Skin epidermis (tissue), 12 donors: ENCODE measurements around the gene XAF1.
A peak's percentile ranks its signal among the peaks of the same experiment; 100 is the strongest.
"Not testable (repeated sequence)": the region's sequence is repeated elsewhere in the genome, so short reads cannot be mapped to it uniquely, and the experiment has no call there.

Experiments used
- H3K27ac ChIP-seq, 21 experiments: fragments of 200-600 bp; sonication (generic) in 11 of 21; one replicate each; pipeline ENCODE4 v1.5.0; 2020; ENCODE audit warnings: mild to moderate bottlenecking in 3 of 21, inconsistent platforms in 2 of 21, moderate library complexity in 2 of 21
- H3K4me3 ChIP-seq, 7 experiments: fragments of 200-600 bp; sonication (generic) in 2 of 7; one replicate each; pipeline ENCODE4 v1.5.0; 2020; ENCODE audit warnings: inconsistent platforms in 2 of 7, mild to moderate bottlenecking in 2 of 7, moderate library complexity in 1 of 7

XAF1 gene, protein sequence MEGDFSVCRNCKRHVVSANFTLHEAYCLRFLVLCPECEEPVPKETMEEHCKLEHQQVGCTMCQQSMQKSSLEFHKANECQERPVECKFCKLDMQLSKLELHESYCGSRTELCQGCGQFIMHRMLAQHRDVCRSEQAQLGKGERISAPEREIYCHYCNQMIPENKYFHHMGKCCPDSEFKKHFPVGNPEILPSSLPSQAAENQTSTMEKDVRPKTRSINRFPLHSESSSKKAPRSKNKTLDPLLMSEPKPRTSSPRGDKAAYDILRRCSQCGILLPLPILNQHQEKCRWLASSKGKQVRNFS

DNA sequence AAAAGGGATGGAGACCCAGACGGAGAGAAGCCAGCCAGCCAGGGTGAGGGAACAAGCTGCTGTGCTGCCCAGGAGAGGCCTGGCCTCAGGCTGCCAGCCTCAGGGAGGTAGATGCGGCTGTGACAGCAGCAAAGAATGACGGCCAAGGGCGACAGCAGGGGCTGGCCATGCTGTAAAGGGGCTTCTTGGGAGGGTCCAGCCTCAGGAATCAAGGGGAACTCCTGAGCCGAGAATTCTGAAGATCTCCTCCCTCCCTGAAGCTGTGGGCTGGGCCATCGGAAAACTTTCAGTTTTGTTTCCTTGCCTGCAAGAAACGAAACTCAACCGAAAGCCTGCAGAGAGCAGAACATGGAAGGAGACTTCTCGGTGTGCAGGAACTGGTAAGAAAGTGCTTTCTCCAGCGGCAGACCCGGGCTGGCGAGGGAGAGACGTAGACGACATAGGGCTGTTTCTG, at the start of gene XAF1:
XAF1 (plus strand) TSS at position 316 of the 454 bp plus-strand sequence; CDS start at position 349, 33 bp downstream.
- H3K4me3 ChIP-seq, result peak within 1 kb of the TSS; percentile 49 to 75 (median 53)
- peak within 1 kb of the TSS; percentile 16 to 99 (median 89) for H3K27ac ChIP-seq

- H3K4me3 ChIP-seq, result no peak overlapping the region
- H3K27ac ChIP-seq, result no peak overlapping the region
These were observed 49.3 kb upstream of the XAF1 start for GRCh38 chr17:6706499-6706898.

DNA sequence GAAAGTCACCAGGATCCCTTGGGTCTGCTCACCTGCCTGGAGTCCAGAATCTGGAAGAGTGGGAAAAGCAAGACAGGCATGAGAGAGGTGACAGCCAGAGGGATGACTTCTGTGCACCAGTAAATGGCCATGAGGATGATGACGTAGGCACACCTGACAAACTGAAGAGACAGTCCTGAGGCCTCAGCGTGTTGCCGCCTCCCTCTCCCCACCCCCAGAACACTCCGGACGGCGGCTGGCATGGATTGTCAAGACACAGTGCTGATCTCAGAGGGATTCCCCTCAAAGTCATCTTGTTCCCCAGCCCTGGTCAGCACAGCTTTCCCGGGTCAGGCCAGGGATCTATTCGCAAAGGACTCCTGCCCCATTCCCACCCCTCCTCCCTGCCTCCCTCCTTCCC, 48.9 kb upstream of the XAF1 start:
- H3K4me3 ChIP-seq, result no peak overlapping the region
- H3K27ac ChIP-seq, result no peak overlapping the region

- Histone ChIP-seq H3K4me3 (no peak overlapping the region), H3K27ac (no peak overlapping the region)
These were observed 47.4 kb upstream of the XAF1 start for GRCh38 chr17:6708357-6708961.

DNA sequence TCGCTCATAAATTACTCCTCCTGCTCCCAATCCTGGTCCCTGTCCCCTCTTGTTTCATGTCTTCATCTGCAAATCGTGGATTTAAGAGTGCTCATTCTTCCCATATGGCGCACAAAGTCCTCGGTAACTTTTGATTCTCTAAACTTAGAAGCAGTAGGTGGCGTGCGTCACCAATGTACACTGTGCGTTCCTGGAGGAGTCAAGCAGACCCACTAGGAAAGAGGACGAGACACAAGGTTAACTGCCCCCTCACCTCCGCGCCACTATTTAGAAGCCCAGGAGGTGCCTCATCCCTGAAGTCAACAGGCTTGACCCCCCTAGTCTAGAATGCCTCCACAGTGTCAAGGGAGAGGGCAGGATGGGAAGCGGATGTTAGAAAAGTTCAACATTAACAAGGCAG, 45.5 kb upstream of the XAF1 start:
- Histone ChIP-seq H3K27ac (no peak overlapping the region), H3K4me3 (no peak overlapping the region)

DNA sequence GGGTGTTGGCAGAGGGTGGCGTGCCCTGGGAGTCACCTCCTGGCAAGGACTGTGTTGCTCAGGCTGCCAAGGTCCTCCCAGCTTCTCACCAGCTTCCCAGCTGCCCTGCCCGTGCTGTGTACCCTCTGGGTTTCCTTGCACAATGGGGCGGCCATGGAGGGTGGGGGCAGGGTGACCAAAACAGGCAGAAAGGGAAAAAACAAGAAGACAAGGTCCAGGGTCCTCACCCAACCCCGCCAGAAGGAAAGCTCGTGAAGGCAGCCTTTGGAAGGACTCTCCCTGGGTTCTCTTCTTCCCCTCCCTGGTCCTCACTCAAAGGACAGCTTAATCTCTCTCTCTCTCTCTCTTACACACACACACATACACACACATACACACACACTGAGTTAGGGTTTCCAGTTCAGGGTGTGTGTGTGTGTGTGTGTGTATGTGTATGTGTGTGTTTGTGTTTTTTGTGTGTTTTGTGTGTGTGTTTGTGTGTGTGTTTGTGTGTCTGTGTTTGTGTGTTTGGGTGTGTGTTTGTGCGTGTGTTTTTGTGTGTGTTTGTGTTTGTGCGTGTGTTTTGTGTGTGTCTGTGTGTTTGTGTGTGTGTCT, 44.7 kb upstream of the XAF1 start:
- Histone ChIP-seq H3K4me3 (no peak overlapping the region), H3K27ac (peak overlapping the region in 1 of 21 experiments; percentile 45)

GRCh38 chr17:6711681-6712057, 44.2 kb upstream of the XAF1 start:
- H3K27ac ChIP-seq, result peak overlapping the region in 2 of 21 experiments; percentile 24 to 45
- no peak overlapping the region for H3K4me3 ChIP-seq

DNA sequence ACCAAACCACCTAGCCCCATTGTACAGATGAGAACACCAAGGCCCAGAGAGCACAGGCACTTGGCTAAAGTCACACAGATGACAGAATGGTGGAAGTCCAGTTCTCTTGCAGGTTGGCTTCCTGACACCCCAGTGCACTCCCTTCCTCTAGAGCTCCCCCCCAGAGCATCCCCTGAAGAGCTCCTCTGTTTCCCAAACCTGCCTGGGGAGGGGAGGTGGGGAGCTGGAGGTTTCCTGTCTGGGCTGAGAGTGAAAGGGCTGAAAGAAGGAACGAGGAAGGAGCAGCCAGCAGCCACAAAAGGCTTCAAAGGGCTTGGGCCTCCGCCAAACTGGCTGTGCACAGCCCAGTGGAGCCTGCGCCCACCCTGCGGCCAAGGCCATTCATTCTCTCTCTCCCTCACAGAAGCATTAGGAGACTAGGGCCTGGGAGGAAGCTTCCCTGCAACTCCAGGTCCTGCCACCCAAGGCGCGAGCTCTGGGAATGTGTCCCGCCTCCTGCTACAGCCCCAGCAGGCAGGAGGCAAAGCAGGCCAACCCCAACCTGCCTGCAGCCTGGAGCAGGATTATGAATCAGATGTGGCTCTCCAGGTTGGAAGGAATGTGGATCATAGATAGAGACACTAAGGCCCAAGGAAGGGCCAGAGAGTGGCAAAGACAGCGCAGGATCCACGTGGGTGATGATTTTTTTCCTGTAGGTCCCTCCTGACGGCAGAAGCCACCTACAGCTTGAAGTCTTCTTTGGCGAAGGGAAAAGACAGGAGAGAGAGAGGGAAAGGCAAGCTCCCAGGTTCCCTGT, 43.6 kb upstream of the XAF1 start:
- Histone ChIP-seq H3K27ac (peak overlapping the region in 2 of 21 experiments; percentile 24 to 45), H3K4me3 (no peak overlapping the region)

- H3K4me3 ChIP-seq, result peak overlapping the region in 1 of 7 experiments; percentile 7
- no peak overlapping the region for H3K27ac ChIP-seq
These were observed 43.1 kb upstream of the XAF1 start for GRCh38 chr17:6712854-6713129.

- Histone ChIP-seq H3K4me3 (peak within 1 kb of the TSS in 2 of 7 experiments; percentile 7 to 18), H3K27ac (peak within 1 kb of the TSS in 2 of 21 experiments; percentile 24 to 45)
These were observed 42.5 kb upstream of the XAF1 start, which contains the start of gene SLC13A5 for GRCh38 chr17:6713130-6713917. Gene SLC13A5 (minus strand): TSS chr17:6713369. CDS start chr17:6713333, 36 bp downstream.

DNA sequence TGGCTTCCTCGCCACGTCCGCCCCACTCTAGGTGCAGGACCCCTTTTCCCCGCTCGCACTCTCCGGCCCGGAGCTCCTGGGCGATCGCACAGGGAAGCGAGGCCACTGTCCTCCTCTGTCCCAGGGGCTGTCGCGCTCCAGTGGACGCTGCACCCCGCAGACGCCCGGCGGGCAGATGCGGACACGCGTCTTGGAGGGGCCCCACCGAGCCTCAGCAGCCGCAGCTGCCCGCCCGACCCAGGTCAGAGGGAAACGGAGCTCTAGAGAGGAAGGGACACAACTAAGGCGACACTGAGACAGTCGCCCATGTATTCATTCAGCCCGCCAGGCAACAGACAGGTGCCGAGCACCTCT, 42.0 kb upstream of the XAF1 start:
- Histone ChIP-seq H3K4me3 (peak overlapping the region in 1 of 7 experiments; percentile 18), H3K27ac (no peak overlapping the region)

DNA sequence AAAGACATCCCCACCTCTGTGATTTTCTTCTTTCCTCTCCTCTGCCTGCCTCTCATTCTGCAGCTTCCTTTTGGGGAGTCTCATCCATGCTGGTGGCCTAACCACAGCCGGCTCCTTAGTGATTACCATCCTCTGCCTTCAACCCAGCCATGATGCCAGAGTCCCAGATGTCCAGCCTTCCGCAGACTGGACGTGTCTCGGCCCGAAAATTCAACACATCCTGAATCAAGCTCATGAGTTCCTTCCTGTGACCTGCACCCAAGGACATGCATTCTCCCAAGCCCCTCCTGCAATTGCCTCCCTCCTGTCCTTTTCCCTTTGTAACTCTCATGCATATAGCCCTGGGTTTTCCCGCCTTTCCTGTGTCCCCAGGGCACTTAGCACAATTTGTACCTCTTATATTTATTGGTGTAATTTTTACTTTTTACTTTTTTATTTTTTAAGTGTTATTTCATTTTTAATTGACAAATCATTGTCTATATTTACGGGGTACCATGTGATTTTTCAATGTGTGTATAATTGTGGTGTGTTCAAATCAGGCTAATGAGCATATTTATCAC, 41.5 kb upstream of the XAF1 start:
- Histone ChIP-seq H3K4me3 (no peak overlapping the region), H3K27ac (no peak overlapping the region)

GRCh38 chr17:6716736-6717135, 39.1 kb upstream of the XAF1 start:
- Histone ChIP-seq H3K4me3 (no peak overlapping the region), H3K27ac (no peak overlapping the region)

DNA sequence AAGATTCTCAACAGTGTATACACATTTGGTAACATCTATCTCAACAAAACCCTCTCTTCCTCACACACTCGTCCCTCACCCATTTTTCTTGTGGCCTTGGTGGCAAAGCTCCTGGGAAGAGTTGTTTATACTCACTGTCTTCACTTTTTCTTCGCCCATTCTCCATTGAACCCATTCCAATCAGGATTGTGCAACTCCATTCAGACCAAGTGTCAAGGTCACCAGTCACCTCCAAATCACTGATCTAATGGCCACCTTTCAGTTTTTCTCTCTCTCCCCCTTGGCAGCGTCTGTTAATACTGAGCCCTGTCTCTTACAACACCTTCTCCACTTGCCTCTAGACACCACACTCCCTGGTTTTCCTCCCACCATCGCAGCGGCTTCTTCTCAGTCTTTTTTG, 34.1 kb upstream of the XAF1 start:
- Histone ChIP-seq H3K27ac (no peak overlapping the region), H3K4me3 (no peak overlapping the region)

GRCh38 chr17:6724009-6724408, 31.8 kb upstream of the XAF1 start:
- no peak overlapping the region for H3K27ac ChIP-seq
- no peak overlapping the region for H3K4me3 ChIP-seq

GRCh38 chr17:6729531-6729930, 26.3 kb upstream of the XAF1 start:
- no peak overlapping the region for H3K27ac ChIP-seq
- no peak overlapping the region for H3K4me3 ChIP-seq

DNA sequence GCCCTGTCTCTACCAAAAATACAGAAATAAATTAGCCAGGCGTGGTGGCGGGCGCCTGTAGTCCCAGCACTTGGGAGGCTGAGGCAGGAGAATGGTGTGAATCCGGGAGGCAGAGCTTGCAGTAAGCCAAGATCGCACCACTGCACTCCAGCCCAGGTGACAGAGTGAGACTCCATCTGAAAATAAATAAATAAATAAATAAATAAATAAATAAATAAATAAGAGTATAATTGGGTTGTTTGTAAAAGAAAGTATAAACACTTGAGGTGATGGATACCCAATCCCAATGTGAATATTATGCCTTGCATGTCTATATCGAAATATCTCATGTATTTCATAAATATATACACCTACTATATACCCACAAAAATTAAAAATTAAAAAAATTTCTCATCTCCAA, 9.2 kb upstream of the XAF1 start:
- not testable (repeated sequence) for H3K27ac ChIP-seq, H3K4me3 ChIP-seq

GRCh38 chr17:6748617-6749016, 7.2 kb upstream of the XAF1 start:
- Histone ChIP-seq H3K4me3 (no peak overlapping the region), H3K27ac (no peak overlapping the region)

- no peak overlapping the region for H3K27ac ChIP-seq
- H3K4me3 ChIP-seq, result no peak overlapping the region
These were observed 6.3 kb upstream of the XAF1 start for GRCh38 chr17:6749519-6749918.
